ENCODE measurements around the gene FLT3. TPM values are rescaled to one million over a fixed set of nuclear protein-coding genes. Genes with fewer than 3 reads are reported as not detected.

Gene FLT3
- total and polyA plus RNA-seq, 2 of the 13 experiments (the other 11 are each of a cell fraction or from before 2014, with no cell fraction given) = not detected

DNA sequence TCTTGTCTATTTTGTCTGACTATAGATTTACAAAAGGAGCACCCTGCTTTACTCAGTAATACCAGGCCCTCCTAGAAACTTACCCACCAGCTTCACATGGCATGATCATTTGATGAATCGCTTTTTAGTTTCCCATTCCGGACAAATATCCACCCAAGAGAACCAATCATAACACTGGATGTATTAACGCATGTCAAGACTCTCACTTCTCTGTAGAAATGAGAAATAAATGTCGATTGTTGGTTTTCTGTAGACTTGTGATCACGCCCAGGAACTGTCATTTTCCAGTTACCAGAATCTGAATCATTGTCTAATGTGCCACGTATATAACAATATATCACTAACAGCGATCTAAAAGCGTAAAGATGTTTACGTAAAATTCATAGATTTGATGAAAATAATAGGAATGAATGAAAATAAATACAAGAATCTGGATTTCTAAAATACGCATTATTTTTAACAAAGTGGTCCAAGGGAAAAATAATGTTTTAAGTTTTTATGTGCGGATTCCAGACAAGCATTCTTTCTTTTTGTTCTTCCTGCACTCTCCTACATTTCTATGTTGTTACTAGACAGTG lies 145.3 kb downstream of the FLT3 start:
- in situ Hi-C loops (cut with HindIII; ENCODE audit: extremely low pct_ligation_motif_present, low pct_unique_long_range_greater_than_20kb) (loop anchor here (25.0 kb wide), 1 partner anchor 993 kb away; no protein-coding TSS in a partner anchor), intact Hi-C loops (cut with micrococcal nuclease; ENCODE audit: unreplicated experiment) (no loop called here)
- Histone ChIP-seq H3K9me3 (ENCODE audit: low read length) (no peaks in the 10 kb centered on the region), H3K79me2 (ENCODE audit: insufficient read depth, low read length) (no peaks in the 10 kb centered on the region), H3K4me1 (ENCODE audit: insufficient read depth, low read length) (peaks cover 39% of the 10 kb centered on the region), H3K9ac (ENCODE audit: insufficient read depth, low read depth, low read length) (no peak overlapping the region), H3K27me3 (ENCODE audit: control insufficient read depth in 1 of 2, insufficient read depth in 2 of 2, low read length in 2 of 2) (peaks cover 0 to 4% of the 10 kb centered on the region in 2 experiments; a peak in 1 of 5 replicates), H3K36me3 (replicated peaks in 1 of 2; ENCODE audit: control insufficient read depth in 1 of 2, insufficient read depth in 2 of 2, low read length in 2 of 2) (no peaks in the 10 kb centered on the region), H3K4me3 (replicated peaks in 1 of 3; ENCODE audit: insufficient read depth in 1 of 3, low read depth in 2 of 3, low read length in 3 of 3) (no peak overlapping the region), H2AFZ (ENCODE audit: low read length) (no peak overlapping the region), H4K20me1 (ENCODE audit: insufficient read depth, low read length) (no peaks in the 10 kb centered on the region), H3K4me2 (ENCODE audit: low read depth, low read length) (no peak overlapping the region), H3K27ac (ENCODE audit: extremely low read length, insufficient read depth, low read length) (no peak overlapping the region)
- WGBS (ENCODE audit: low lambda C conversion rate) = 82% methylated on average over 11 of the region's 11 CpGs
- DNase-seq (ENCODE audit: low spot score) (no peak), ATAC-seq (no peak), FAIRE-seq (no peak)
- BruUV-seq (replicated peaks) = no TSS peak
- ChIA-PET CTCF (ENCODE audit: low intra/inter-chr PET ratio, low total read pairs) (no interaction called here), POLR2A (no interaction called here)
- TF ChIP-seq ZZZ3 (CRISPR knock-in tag; IDR thresholded peaks at IDR 0.05; ENCODE audit: borderline replicate concordance) (no peak), ZSCAN12 (CRISPR knock-in tag; IDR thresholded peaks at IDR 0.05) (no peak), TARDBP (CRISPR knock-in tag; IDR thresholded peaks at IDR 0.05) (no peak)

DNA sequence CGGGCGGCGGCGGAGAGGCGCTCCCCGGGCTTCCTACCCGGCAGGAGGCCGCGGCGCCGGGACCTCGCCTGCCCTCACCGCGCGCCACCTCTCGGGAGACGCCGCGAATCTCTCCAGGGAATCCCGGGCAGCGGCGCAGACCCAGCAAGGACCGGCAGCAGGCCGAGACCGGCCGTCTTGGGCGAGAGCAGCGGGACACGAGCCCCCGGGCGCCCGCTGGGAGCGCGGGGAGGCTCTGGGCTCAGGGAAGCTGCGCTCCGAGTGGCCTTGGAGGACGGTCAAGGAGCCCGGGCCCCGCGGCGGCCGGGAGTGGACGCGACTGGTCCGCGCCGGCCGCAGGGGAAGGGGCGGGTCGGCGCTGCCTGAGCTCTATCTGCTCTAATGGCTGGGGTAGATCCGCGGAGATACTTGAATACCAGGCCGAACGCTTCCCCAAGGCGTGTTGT lies 145.9 kb downstream of the FLT3 start:
- DNase-seq (ENCODE audit: low spot score) (no peak), ATAC-seq (no peak), FAIRE-seq (no peak)
- intact Hi-C loops (cut with micrococcal nuclease; ENCODE audit: unreplicated experiment) = no loop called here
- no TSS peak for BruUV-seq (replicated peaks)
- peaks cover 0 to 4% of the 10 kb centered on the region in 2 experiments; a peak in 1 of 5 replicates for H3K27me3 ChIP-seq (ENCODE audit: control insufficient read depth in 1 of 2, insufficient read depth in 2 of 2, low read length in 2 of 2)
- WGBS (ENCODE audit: low lambda C conversion rate) = 95% methylated on average over 22 of the region's 56 CpGs
- no peak overlapping the region for H2AFZ ChIP-seq (ENCODE audit: low read length)
- H3K9me3 ChIP-seq (ENCODE audit: low read length) = no peaks in the 10 kb centered on the region
- peaks cover 32% of the 10 kb centered on the region for H3K4me1 ChIP-seq (ENCODE audit: insufficient read depth, low read length)
- H3K4me2 ChIP-seq (ENCODE audit: low read depth, low read length) = no peak overlapping the region
- no peaks in the 10 kb centered on the region for H3K36me3 ChIP-seq (replicated peaks in 1 of 2; ENCODE audit: control insufficient read depth in 1 of 2, insufficient read depth in 2 of 2, low read length in 2 of 2)
- no peaks in the 10 kb centered on the region for H4K20me1 ChIP-seq (ENCODE audit: insufficient read depth, low read length)
- no peak overlapping the region for H3K4me3 ChIP-seq (replicated peaks in 1 of 3; ENCODE audit: insufficient read depth in 1 of 3, low read depth in 2 of 3, low read length in 3 of 3)
- ChIA-PET CTCF (ENCODE audit: low intra/inter-chr PET ratio, low total read pairs) (interaction anchor here (1.6 kb wide), 1 partner anchor 85 kb away, joined by 12 read pairs; no protein-coding TSS in a partner anchor), POLR2A (interaction anchor here (2.0 kb wide), 1 partner anchor 8 kb away, joined by 9 read pairs; no protein-coding TSS in a partner anchor)
- H3K27ac ChIP-seq (ENCODE audit: extremely low read length, insufficient read depth, low read length) = no peak overlapping the region
- in situ Hi-C loops (cut with HindIII; ENCODE audit: extremely low pct_ligation_motif_present, low pct_unique_long_range_greater_than_20kb) = loop anchor here (25.0 kb wide), 1 partner anchor 992 kb away; no protein-coding TSS in a partner anchor
- H3K79me2 ChIP-seq (ENCODE audit: insufficient read depth, low read length) = no peaks in the 10 kb centered on the region
- H3K9ac ChIP-seq (ENCODE audit: insufficient read depth, low read depth, low read length) = no peak overlapping the region
- TF ChIP-seq, protein P1, sequence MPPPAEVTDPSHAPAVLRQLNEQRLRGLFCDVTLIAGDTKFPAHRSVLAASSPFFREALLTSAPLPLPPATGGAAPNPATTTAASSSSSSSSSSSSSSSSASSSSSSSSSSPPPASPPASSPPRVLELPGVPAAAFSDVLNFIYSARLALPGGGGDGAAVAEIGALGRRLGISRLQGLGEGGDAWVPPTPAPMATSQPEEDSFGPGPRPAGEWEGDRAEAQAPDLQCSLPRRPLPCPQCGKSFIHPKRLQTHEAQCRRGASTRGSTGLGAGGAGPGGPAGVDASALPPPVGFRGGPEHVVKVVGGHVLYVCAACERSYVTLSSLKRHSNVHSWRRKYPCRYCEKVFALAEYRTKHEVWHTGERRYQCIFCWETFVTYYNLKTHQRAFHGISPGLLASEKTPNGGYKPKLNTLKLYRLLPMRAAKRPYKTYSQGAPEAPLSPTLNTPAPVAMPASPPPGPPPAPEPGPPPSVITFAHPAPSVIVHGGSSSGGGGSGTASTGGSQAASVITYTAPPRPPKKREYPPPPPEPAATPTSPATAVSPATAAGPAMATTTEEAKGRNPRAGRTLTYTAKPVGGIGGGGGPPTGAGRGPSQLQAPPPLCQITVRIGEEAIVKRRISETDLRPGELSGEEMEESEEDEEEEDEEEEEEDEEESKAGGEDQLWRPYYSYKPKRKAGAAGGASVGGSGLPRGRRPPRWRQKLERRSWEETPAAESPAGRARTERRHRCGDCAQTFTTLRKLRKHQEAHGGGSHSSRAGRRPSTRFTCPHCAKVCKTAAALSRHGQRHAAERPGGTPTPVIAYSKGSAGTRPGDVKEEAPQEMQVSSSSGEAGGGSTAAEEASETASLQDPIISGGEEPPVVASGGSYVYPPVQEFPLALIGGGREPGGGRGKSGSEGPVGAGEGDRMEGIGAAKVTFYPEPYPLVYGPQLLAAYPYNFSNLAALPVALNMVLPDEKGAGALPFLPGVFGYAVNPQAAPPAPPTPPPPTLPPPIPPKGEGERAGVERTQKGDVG (CRISPR knock-in tag; IDR thresholded peaks at IDR 0.05; ENCODE audit: borderline replicate concordance) = no peak
- TF ChIP-seq NCOA5 (CRISPR knock-in tag; IDR thresholded peaks at IDR 0.05) (no peak), SP1 (IDR thresholded peaks at IDR 0.05) (no peak), SP1 (CRISPR knock-in tag; IDR thresholded peaks at IDR 0.05) (no peak), ZNF354B (CRISPR knock-in tag; IDR thresholded peaks at IDR 0.05) (no peak), SOX13 (IDR thresholded peaks at IDR 0.05) (no peak), SOX13 (CRISPR knock-in tag; conservative IDR thresholded peaks at IDR 0.05 in 1 of 2, IDR thresholded peaks at IDR 0.05 in 1 of 2) (no peak), MTA1 (CRISPR knock-in tag; IDR thresholded peaks at IDR 0.05; ENCODE audit: borderline replicate concordance) (no peak)
- TF ChIP-seq, protein P2, sequence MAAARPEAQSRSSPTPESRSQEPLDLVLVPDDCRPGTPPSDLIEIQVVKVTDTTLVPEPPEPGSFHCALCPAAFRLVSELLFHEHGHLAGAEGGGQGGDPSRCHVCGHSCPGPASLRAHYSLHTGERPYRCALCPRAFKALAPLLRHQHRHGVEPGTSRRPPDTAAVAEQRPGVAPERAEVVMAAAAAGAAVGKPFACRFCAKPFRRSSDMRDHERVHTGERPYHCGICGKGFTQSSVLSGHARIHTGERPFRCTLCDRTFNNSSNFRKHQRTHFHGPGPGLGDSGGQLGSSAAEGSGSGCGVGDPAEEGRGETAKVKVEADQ (CRISPR knock-in tag; IDR thresholded peaks at IDR 0.05; ENCODE audit: borderline replicate concordance) = no peak
- TF ChIP-seq, protein P3, sequence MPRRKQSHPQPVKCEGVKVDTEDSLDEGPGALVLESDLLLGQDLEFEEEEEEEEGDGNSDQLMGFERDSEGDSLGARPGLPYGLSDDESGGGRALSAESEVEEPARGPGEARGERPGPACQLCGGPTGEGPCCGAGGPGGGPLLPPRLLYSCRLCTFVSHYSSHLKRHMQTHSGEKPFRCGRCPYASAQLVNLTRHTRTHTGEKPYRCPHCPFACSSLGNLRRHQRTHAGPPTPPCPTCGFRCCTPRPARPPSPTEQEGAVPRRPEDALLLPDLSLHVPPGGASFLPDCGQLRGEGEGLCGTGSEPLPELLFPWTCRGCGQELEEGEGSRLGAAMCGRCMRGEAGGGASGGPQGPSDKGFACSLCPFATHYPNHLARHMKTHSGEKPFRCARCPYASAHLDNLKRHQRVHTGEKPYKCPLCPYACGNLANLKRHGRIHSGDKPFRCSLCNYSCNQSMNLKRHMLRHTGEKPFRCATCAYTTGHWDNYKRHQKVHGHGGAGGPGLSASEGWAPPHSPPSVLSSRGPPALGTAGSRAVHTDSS (CRISPR knock-in tag; conservative IDR thresholded peaks at IDR 0.05) = no peak
